GM12874 (cell line): ENCODE results near the gene MTCH2.

Experiments used
- TF ChIP-seq, protein P1 (sequence below): IDR thresholded peaks from 2 replicates; pipeline ENCODE4 v1.5.1; 2011; ENCODE audit warnings: low read depth, mild to moderate bottlenecking, control low read depth, low read length, moderate library complexity; ENCODE audit not compliant: insufficient read depth

Gene MTCH2

GRCh38 chr11:47573321-47573720 lies 69.0 kb downstream of the MTCH2 start:
- TF ChIP-seq, protein P1, sequence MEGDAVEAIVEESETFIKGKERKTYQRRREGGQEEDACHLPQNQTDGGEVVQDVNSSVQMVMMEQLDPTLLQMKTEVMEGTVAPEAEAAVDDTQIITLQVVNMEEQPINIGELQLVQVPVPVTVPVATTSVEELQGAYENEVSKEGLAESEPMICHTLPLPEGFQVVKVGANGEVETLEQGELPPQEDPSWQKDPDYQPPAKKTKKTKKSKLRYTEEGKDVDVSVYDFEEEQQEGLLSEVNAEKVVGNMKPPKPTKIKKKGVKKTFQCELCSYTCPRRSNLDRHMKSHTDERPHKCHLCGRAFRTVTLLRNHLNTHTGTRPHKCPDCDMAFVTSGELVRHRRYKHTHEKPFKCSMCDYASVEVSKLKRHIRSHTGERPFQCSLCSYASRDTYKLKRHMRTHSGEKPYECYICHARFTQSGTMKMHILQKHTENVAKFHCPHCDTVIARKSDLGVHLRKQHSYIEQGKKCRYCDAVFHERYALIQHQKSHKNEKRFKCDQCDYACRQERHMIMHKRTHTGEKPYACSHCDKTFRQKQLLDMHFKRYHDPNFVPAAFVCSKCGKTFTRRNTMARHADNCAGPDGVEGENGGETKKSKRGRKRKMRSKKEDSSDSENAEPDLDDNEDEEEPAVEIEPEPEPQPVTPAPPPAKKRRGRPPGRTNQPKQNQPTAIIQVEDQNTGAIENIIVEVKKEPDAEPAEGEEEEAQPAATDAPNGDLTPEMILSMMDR, result no peak

DNA sequence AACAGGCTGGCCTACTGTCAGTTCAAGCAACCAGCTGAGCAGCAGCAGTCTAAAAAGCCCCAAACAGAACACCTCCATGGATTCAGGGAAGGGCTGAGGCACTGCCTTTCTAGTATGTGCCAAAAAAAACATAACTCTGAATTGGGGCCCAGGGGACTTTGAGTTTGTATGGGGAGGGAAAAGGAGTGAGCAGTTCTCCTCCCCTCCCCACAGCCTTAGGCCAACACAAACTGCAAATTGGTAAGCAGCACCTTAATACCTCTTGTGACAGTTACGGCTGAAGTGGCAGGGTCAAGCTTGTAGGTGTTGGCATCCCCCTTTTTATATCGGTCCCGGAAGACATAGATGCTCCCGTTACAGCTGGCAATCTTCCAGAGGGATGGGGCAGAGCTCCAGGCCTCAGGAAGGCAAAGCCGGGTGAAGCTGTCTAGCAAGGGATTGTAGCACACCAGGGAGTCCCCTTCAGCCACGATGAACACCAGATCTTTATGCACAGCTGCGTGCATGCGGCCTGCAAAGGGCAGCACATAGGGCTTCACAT lies 69.6 kb downstream of the MTCH2 start:
- TF ChIP-seq, protein P1, result no peak

GRCh38 chr11:47571895-47572294 lies 70.5 kb downstream of the MTCH2 start:
- TF ChIP-seq, protein P1, result no peak

DNA sequence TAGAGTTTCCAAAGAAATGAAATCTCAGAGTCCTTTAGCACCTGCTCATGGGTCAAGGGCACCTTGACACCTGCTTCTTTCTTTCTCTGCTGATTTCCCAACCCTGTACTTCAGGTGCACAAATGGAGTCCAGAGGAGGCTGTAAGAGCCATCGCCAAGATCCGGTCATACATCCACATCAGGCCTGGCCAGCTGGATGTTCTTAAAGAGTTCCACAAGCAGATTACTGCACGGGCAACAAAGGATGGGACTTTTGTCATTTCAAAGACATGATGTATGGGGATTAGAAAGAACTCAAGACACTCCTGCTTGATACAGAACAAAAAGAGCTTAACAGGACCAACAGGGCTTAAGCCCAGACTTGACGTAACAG lies 71.0 kb downstream of the MTCH2 start:
- TF ChIP-seq, protein P1, result no peak

DNA sequence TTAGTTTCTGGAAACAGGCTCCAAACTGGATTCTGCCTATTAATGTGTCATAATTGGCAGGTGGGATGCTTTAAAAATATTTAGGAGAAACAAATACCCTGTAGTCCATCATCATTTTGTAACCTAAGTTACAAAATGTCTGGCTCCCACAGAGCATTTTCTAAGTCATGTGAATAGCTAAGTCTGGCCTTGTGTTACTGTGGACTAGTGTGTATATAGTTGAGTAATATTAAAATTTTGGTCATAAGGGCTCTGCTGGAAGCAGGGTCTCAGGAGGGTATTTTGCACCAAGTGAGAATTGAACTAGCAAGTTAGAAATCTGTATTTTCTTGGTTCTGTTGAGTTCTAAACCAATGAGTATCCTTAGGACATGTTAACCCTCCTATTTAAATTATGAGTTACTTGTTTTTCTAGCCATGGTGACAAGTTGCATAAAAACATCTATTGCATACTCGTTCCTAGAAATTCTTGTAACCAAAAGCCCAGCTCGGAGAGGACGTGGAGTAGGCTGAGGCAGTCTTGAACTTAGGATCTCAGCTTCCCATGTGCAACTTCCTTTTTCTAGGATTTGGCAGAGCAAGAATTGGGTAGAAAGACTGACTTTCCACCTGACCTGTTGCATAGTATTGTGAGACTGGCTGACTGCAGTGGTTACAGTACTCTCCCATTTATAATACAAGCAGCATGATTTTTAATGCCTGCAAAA lies 71.6 kb downstream of the MTCH2 start:
- TF ChIP-seq, protein P1, result no peak

DNA sequence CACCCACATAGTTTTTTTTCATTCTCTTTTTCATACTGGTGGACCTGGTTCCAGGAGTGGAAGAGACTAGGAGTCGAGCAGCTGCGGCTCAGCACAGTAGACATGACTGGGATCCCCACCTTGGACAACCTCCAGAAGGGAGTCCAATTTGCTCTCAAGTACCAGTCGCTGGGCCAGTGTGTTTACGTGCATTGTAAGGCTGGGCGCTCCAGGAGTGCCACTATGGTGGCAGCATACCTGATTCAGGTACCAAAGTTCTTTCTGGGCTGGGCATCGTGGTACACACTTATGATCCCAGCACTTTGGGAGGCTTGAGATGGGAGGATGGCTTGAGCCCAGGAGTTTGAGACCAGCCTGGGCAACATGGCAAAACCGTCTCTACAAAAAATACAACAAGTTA lies 72.7 kb downstream of the MTCH2 start:
- TF ChIP-seq, protein P1, result no peak
